GM12878 (cell line): ENCODE results near the gene MYO6. TPM values are rescaled to one million over a fixed set of nuclear protein-coding genes. Genes with fewer than 3 reads are reported as not detected.

Source experiments
- ATAC-seq: fragments of 200-7000 bp; cut with Tn5 transposase; 3 replicates; pipeline ENCODE4 v1.9.1; 2020; ENCODE audit warnings: mild to moderate bottlenecking, moderate library complexity
- BruUV-seq: library from RNA; stranded (reverse); fragments of 400-500 nt; replicated peaks from 2 replicates; lab custom pipeline; 2021; lab: Mats Ljungman, UMichigan
- CTCF ChIA-PET: fragments of 300-600 bp; sonication (Branson Sonifier 250); formaldehyde crosslinking; extraction: SDS; loops from one replicate; lab custom pipeline; 2021; ENCODE audit warnings: inconsistent platforms; lab: Yijun Ruan, JAX
- POLR2A ChIA-PET: fragments of 350-600 bp; formaldehyde crosslinking; extraction: SDS; loops from one replicate; lab custom pipeline; 2021; ENCODE audit warnings: inconsistent platforms; lab: Charles Lee
- RAD21 ChIA-PET: fragments of 300-600 bp; sonication (Branson Sonifier 250); formaldehyde crosslinking; loops from one replicate; lab custom pipeline; 2023; ENCODE audit warnings: antibody characterized with exemption; ENCODE audit not compliant: unreplicated experiment; lab: Charles Lee
- SMC1A ChIA-PET: fragments of 300-600 bp; sonication (Branson Sonifier 250); formaldehyde crosslinking; loops from one replicate; lab custom pipeline; 2023; ENCODE audit not compliant: unreplicated experiment, uncharacterized antibody; lab: Charles Lee
- DNase-seq: peaks from one replicate; pipeline ENCODE4 v3.0.0-alpha.2; 2011; ENCODE audit warnings: low read depth, low spot score
- FAIRE-seq: peaks from 3 replicates; lab custom pipeline; 2011; peaks lifted over from hg19 to GRCh38; lab: Jason Lieb, UNC
- H2AFZ ChIP-seq: 2 replicates; pipeline ENCODE4 v1.6.0; 2011; ENCODE audit warnings: low read depth, low read length, control low read depth; ENCODE audit not compliant: control insufficient read depth
- H3K27ac ChIP-seq: 2 replicates; pipeline ENCODE4 v1.5.1; 2011; ENCODE audit warnings: control low read depth; ENCODE audit not compliant: control insufficient read depth, insufficient read depth
- H3K27me3 ChIP-seq, 2 experiments: replicated peaks in 1 of 2; 2 replicates each; pipeline versions ENCODE4 v1.6.0 to v1.6.1; 2011; ENCODE audit warnings: low read length in 1 of 2; ENCODE audit not compliant: control insufficient read depth in 2 of 2, insufficient read depth in 2 of 2
- H3K36me3 ChIP-seq, 2 experiments: 2 replicates each; pipeline ENCODE4 v1.5.1; 2011; ENCODE audit warnings: low read length in 1 of 2; ENCODE audit not compliant: control insufficient read depth in 2 of 2, insufficient read depth in 2 of 2
- H3K4me1 ChIP-seq: 2 replicates; pipeline ENCODE4 v1.6.1; 2011; ENCODE audit warnings: mild to moderate bottlenecking, low read length, moderate library complexity, mixed read lengths; ENCODE audit not compliant: control insufficient read depth, insufficient read depth
- H3K4me2 ChIP-seq: 2 replicates; pipeline ENCODE4 v1.6.0; 2011; ENCODE audit warnings: control low read depth; ENCODE audit not compliant: control insufficient read depth, insufficient read depth
- H3K4me3 ChIP-seq: fragments of 200-600 bp; sonication (generic); 2 replicates; pipeline ENCODE4 v1.5.1; 2016
- H3K79me2 ChIP-seq: 2 replicates; pipeline ENCODE4 v1.6.0; 2011; ENCODE audit warnings: low read length; ENCODE audit not compliant: control insufficient read depth, insufficient read depth
- H3K9ac ChIP-seq: 2 replicates; pipeline ENCODE4 v1.8.0; 2011; ENCODE audit warnings: low read length, control low read depth, mixed read lengths; ENCODE audit not compliant: control insufficient read depth, insufficient read depth
- H3K9me3 ChIP-seq: replicated peaks from 3 replicates; pipeline ENCODE4 v1.5.1; 2011; ENCODE audit warnings: mild to moderate bottlenecking, low read length; ENCODE audit not compliant: control insufficient read depth, insufficient read depth
- H4K20me1 ChIP-seq: 2 replicates; pipeline ENCODE4 v1.6.0; 2011; ENCODE audit not compliant: control insufficient read depth, insufficient read depth
- BHLHE40 ChIP-seq, 2 experiments: fragments of 450-650 bp in 1 of 2; IDR thresholded peaks; 2 replicates each; pipeline ENCODE4 v1.6.1; 2011 to 2017; ENCODE audit warnings: low read depth in 2 of 2, borderline replicate concordance in 1 of 2, improper control_type of control experiment in 1 of 2, low read length in 1 of 2, mild to moderate bottlenecking in 1 of 2
- EED ChIP-seq: sonication (generic); IDR thresholded peaks from 2 replicates; pipeline ENCODE4 v1.6.1; 2016; ENCODE audit warnings: antibody characterized with exemption, low read depth
- ETV6 ChIP-seq, 2 experiments: fragments of 450-650 bp in 1 of 2; IDR thresholded peaks in 1 of 2; conservative IDR thresholded peaks in 1 of 2; 2 replicates each; pipeline ENCODE4 v1.6.1; 2014; ENCODE audit warnings: antibody characterized with exemption in 1 of 2, borderline replicate concordance in 1 of 2, low read depth in 1 of 2, mild to moderate bottlenecking in 1 of 2, moderate library complexity in 1 of 2
- FOS ChIP-seq: IDR thresholded peaks from 3 replicates; pipeline ENCODE4 v1.6.1; 2011; ENCODE audit warnings: borderline replicate concordance; ENCODE audit not compliant: insufficient read length; ENCODE audit errors: extremely low read depth
- GABPA ChIP-seq: IDR thresholded peaks from 2 replicates; pipeline ENCODE4 v1.6.1; 2014; ENCODE audit warnings: antibody characterized with exemption, low read depth, mild to moderate bottlenecking, inconsistent platforms
- GATAD2B ChIP-seq: fragments of 450-650 bp; conservative IDR thresholded peaks from 2 replicates; pipeline ENCODE4 v1.6.1; 2017; ENCODE audit warnings: low read depth, mild to moderate bottlenecking, moderate library complexity
- IKZF2 ChIP-seq, 2 experiments: fragments of 450-650 bp; IDR thresholded peaks; 2 replicates each; pipeline ENCODE4 v1.6.1; 2017; ENCODE audit warnings: mild to moderate bottlenecking in 2 of 2, moderate library complexity in 2 of 2
- MTA3 ChIP-seq: IDR thresholded peaks from 2 replicates; pipeline ENCODE4 v1.6.1; 2012; ENCODE audit warnings: low read length, inconsistent platforms, borderline replicate concordance
- NBN ChIP-seq: fragments of 450-650 bp; IDR thresholded peaks from 2 replicates; pipeline ENCODE4 v1.6.1; 2016
- NFYB ChIP-seq: IDR thresholded peaks from 2 replicates; pipeline ENCODE4 v1.6.1; 2011; ENCODE audit warnings: low read depth, mild to moderate bottlenecking, low read length, improper control_type of control experiment, moderate library complexity; ENCODE audit not compliant: insufficient read depth
- NRF1 ChIP-seq: conservative IDR thresholded peaks from 2 replicates; pipeline ENCODE4 v1.6.1; 2011; ENCODE audit warnings: mild to moderate bottlenecking, low read depth, low read length, improper control_type of control experiment
- PAX8 ChIP-seq: fragments of 450-650 bp; IDR thresholded peaks from 2 replicates; pipeline ENCODE4 v1.6.1; 2017; ENCODE audit warnings: mild to moderate bottlenecking, moderate library complexity
- PML ChIP-seq: IDR thresholded peaks from 2 replicates; pipeline ENCODE4 v1.6.1; 2012; ENCODE audit warnings: low read length, inconsistent platforms
- SIX5 ChIP-seq: IDR thresholded peaks from 2 replicates; pipeline ENCODE4 v1.6.1; 2011; ENCODE audit warnings: mild to moderate bottlenecking, low read depth, low read length, moderate library complexity; ENCODE audit not compliant: severe bottlenecking
- STAT1 ChIP-seq: fragments of 450-650 bp; conservative IDR thresholded peaks from 2 replicates; pipeline ENCODE4 v1.6.1; 2014; ENCODE audit warnings: antibody characterized with exemption, mild to moderate bottlenecking
- WGBS: methylation state at CpG from one replicate; pipeline ENCODE4 v1.1.6; 2016; ENCODE audit warnings: low lambda C conversion rate; ENCODE audit not compliant: insufficient replicate concordance, insufficient coverage; ENCODE audit errors: missing lambda C conversion rate; 5-methylcytosine and 5-hydroxymethylcytosine counted together
- in situ Hi-C: fragments of 300-500 bp; cut with MboI; formaldehyde crosslinking; loops from 9 replicates; pipeline ENCODE4 v1.14.3; 2018; ENCODE audit warnings: mixed read lengths
- intact Hi-C: fragments of 100-400 bp; cut with micrococcal nuclease; formaldehyde crosslinking; loops from one replicate; pipeline ENCODE4 v1.14.2; 2022; ENCODE audit not compliant: unreplicated experiment
- polyA plus RNA-seq, 11 experiments: library from polyadenylated mRNA; depleted of rRNA in 4 of 11; unstranded in 6 of 11; stranded (reverse) in 5 of 11; fragments of >200 nt; fragmentation: Nextera tagmentation in 4 of 11; fragmentation: Illumina TruSeq in 1 of 11; extraction: Ambion mirVana in 4 of 11; extraction: Trizol in 1 of 11; gene quantifications; 1 replicate in 1 of 11; 2 replicates in 10 of 11; pipeline versions ENCODE4 v1.2.1 to v1.2.3, GENCODE V29; 2011 to 2016; ENCODE audit warnings: inconsistent platforms in 2 of 11, missing spikeins in 2 of 11, low read depth in 1 of 11
- total RNA-seq, 4 experiments: library from RNA; depleted of rRNA in 3 of 4; stranded (reverse); fragments of >200 nt in 3 of 4; fragmentation: Illumina TruSeq in 1 of 4; extraction: Trizol in 1 of 4; gene quantifications; 2 replicates each; pipeline versions ENCODE4 v1.2.1 to v1.2.3, GENCODE V29; 2013 to 2021
- TF ChIP-seq, protein P1 (sequence below): IDR thresholded peaks from 2 replicates; pipeline ENCODE4 v1.6.1; 2011; ENCODE audit warnings: borderline replicate concordance, low read depth, mild to moderate bottlenecking, moderate library complexity, low read length; ENCODE audit not compliant: insufficient read depth, poor library complexity, severe bottlenecking

MYO6 gene
- total and polyA plus RNA-seq, 10 of the 15 experiments (the other 5 are each of a cell fraction or from before 2014, with no cell fraction given) = 7.9 to 30.4 (median 16.8) TPM

DNA sequence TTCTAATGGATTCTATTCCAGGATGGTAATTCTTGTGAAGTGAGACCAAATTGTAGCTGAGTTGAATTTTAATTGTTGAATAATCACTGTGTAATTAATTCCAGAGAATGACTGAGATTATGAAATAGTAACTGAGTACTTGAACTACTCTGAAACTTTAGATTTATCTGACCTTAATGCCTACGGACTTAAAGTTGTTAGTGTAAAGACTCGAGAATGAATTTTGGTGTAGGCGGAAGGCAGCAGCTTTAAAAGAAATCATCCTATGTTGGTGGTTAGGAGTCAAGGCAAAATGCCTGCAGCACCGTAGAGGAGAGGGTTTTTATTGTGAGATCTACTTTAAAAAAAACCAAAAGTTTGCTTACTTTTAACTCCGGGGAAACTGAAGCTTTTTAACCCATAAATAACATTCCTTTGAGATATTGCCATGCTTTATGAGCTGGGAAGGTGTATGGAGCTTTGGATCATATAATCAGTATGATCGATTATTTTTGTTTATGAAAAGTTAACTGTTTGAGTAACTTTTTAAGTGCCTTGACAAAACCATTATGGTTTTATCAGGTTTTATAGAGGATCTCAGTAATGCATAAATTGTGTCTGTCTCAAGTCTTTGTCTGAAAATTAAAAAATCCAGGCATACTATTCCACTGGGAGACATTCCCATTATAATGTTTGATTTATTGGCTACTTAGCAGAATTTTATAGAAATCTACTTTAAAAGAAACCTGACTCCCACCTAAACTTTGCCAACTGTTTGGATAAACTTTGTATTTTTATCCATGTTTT is 46.1 kb downstream of the MYO6 start:
- H3K27ac ChIP-seq = no peak overlapping the region
- H3K27me3 ChIP-seq = no peaks in the 10 kb centered on the region
- ChIA-PET RAD21 (interaction anchor here (0.6 kb wide), 1 partner anchor 186 kb away, joined by 3 read pairs; no protein-coding TSS in a partner anchor), CTCF (interaction anchor here (1.5 kb wide), 1 partner anchor 36 kb away, joined by 4 read pairs; no protein-coding TSS in a partner anchor), SMC1A (interaction anchor here (1.1 to 2.3 kb wide), 2 partner anchors 8 to 10 kb away, joined by 3 to 6 read pairs; no protein-coding TSS in a partner anchor), POLR2A (no interaction called here)
- WGBS = 56% methylated on average over 6 of the region's 6 CpGs
- H3K9me3 ChIP-seq = no peaks in the 10 kb centered on the region
- no TSS peak for BruUV-seq
- intact Hi-C loops = no loop called here
- H2AFZ ChIP-seq = no peak overlapping the region
- DNase-seq = no peak
- no peak overlapping the region for H3K4me2 ChIP-seq
- FAIRE-seq = no peak
- no peak for ATAC-seq
- no peak overlapping the region for H3K9ac ChIP-seq
- no peaks in the 10 kb centered on the region for H3K4me1 ChIP-seq
- H4K20me1 ChIP-seq = no peaks in the 10 kb centered on the region
- in situ Hi-C loops = no loop called here
- H3K36me3 ChIP-seq = no peaks in the 10 kb centered on the region
- no peak overlapping the region for H3K4me3 ChIP-seq
- H3K79me2 ChIP-seq = no peaks in the 10 kb centered on the region
- TF ChIP-seq, protein P1, sequence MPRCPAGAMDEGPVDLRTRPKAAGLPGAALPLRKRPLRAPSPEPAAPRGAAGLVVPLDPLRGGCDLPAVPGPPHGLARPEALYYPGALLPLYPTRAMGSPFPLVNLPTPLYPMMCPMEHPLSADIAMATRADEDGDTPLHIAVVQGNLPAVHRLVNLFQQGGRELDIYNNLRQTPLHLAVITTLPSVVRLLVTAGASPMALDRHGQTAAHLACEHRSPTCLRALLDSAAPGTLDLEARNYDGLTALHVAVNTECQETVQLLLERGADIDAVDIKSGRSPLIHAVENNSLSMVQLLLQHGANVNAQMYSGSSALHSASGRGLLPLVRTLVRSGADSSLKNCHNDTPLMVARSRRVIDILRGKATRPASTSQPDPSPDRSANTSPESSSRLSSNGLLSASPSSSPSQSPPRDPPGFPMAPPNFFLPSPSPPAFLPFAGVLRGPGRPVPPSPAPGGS = no peak
- TF ChIP-seq IKZF2 (IDR thresholded peaks at IDR 0.05) = no peak
- no peak for TF ChIP-seq BHLHE40 (IDR thresholded peaks at IDR 0.05; ENCODE audit: borderline replicate concordance in 1 of 2, low read depth in 2 of 2, low read length in 1 of 2)
- TF ChIP-seq FOS = no peak
- no peak for TF ChIP-seq EED
- no peak for TF ChIP-seq MTA3
- TF ChIP-seq SIX5 = no peak
- TF ChIP-seq NRF1 = no peak
- no peak for TF ChIP-seq GATAD2B
- no peak for TF ChIP-seq NBN
- no peak for TF ChIP-seq STAT1
- TF ChIP-seq PAX8 = no peak
- no peak for TF ChIP-seq PML
- TF ChIP-seq ETV6 (conservative IDR thresholded peaks at IDR 0.05 in 1 of 2, IDR thresholded peaks at IDR 0.05 in 1 of 2; ENCODE audit: borderline replicate concordance in 1 of 2, low read depth in 1 of 2) = no peak
- no peak for TF ChIP-seq GABPA
- no peak for TF ChIP-seq NFYB
